Jurkat, Clone E6-1 (cell line): Measurements from ENCODE around the gene BICDL1. TPM values are rescaled to one million over a fixed set of nuclear protein-coding genes. Genes with fewer than 3 reads are reported as not detected.
A peak's percentile ranks its signal among the peaks of the same experiment; 100 is the strongest.
"Not testable (repeated sequence)": the region's sequence is repeated elsewhere in the genome, so short reads cannot be mapped to it uniquely, and the experiment has no call there.

Source experiments
- DNase-seq: peaks from one replicate; pipeline ENCODE4 v3.0.0-alpha.2; 2011; ENCODE audit warnings: low read depth, low spot score
- H3K4me3 ChIP-seq: 2 replicates; pipeline ENCODE4 v1.5.1; 2011; ENCODE audit warnings: mild to moderate bottlenecking, low read length, control low read depth, moderate library complexity
- polyA plus RNA-seq: library from polyadenylated mRNA; unstranded; fragments of >200 nt; gene quantifications from one replicate; pipeline ENCODE4 v1.2.1, GENCODE V29; 2012; ENCODE audit warnings: missing spikeins; ENCODE audit not compliant: insufficient read length, insufficient read depth

BICDL1 gene, protein sequence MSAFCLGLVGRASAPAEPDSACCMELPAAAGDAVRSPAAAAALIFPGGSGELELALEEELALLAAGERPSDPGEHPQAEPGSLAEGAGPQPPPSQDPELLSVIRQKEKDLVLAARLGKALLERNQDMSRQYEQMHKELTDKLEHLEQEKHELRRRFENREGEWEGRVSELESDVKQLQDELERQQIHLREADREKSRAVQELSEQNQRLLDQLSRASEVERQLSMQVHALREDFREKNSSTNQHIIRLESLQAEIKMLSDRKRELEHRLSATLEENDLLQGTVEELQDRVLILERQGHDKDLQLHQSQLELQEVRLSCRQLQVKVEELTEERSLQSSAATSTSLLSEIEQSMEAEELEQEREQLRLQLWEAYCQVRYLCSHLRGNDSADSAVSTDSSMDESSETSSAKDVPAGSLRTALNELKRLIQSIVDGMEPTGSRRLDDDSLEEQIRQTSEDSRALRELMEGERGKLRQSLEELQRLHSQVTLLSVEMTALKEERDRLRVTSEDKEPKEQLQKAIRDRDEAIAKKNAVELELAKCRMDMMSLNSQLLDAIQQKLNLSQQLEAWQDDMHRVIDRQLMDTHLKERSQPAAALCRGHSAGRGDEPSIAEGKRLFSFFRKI
- polyA plus RNA-seq: 25.3 TPM

DNA sequence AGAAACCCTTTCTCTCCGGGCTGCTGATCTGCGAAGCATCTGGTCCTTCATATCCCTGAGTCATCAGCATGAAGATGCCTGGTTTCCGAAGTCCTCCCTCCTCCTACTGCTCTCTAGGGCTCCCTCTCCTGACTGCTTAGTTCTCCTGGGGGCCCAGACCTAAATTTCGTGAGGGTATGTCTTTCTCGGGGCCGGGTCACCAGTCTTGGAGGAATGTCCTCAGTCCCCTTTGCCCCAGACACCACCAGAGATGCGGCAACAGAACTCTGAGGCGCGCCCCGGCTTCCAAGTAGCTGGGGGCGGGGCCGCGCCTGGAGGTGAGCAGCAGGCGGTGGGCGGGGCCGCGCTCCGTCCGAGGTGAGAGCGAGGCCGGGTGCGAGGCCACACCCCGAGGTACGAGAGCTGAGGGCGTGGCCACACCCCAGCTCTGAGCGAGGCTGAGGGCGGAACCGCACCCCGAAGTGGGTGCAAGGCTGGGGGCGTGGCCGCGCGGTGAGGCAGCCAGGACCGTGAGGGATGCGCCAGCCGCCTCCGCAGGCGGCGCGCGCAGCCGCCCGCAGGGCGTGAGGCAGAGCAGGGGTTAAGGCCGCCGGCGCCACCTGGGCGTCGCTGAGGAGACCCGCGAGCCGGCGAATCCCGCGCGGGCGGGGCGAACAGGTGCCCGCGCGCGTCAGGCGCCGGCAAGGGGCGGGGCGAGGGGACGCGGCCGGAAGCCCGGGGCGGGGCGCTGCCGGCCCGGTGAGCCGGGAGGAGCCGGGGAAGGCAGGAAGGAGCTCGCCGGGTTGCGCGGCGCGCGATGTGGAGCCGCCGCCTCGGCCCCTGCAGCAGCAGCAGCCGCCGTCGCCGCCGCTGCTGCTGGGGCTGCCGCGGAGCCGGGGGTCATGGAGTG lies at the start of gene BICDL1:
BICDL1 (plus strand) TSS at position 765 of the 889 bp plus-strand sequence. CDS start 633 bp downstream, outside the sequence.
- H3K4me3 ChIP-seq: peak within 1 kb of the TSS; percentile 58
- peak; percentile 87 for DNase-seq

DNA sequence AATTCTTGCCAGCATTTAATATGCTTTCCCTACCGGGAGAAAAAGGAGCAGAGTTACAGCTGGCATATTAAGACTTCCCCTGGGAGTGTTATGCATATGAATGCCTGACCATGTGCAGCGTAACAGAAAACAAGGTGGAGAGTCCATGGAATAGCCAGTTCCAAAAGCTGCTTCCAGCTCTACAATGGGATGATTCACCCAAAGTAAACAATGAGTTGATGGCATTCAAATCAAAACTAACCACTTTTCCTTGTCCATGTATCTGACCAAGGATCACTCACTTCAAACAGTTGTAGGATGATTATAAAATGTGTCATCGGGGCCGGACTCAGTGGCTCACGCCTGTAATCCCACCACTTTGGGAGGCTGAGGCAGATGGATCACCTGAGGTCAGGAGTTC lies 48.1 kb upstream of the BICDL1 start:
- no peak overlapping the region for H3K4me3 ChIP-seq
- DNase-seq: no peak

DNA sequence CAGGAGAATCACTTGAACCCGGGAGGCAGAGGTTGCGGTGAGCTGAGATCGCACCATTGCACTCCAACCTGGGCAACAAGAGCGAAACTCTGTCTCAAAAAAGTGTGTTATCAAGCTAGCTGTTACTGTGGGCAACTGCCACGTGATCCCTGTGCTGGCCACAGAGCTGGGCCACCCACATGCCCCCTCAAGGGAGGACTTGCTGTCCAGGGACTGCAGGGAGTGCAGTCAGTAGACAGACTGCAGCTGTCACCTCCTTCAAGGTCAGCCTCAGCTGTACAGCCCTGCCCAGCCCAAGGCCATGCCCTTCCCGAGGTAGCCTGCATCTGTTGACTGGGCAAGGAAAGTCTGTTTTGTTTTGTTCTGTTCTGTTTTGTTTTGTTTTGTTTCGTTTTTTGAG lies 46.6 kb upstream of the BICDL1 start:
- DNase-seq: no peak
- no peak overlapping the region for H3K4me3 ChIP-seq

DNA sequence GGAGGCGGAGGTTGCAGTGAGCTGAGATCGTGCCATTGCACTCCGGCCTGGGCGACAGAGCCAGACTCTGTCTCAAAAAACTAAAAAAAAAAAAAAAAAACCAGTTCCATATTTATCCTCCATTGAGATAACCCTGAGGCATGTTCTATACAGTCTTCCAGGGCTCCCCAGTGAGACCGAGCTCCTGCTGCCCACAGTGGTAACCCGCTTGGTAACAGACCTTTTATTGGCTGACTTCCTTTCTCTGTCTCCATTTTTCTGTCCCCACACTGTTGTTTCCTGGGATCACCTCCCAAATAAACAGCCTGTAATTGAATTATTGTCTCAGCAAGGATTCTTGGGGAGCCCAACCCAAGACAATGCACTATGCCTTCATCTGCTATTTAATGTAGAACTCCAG lies 42.8 kb upstream of the BICDL1 start:
- no peak for DNase-seq
- no peak overlapping the region for H3K4me3 ChIP-seq

DNA sequence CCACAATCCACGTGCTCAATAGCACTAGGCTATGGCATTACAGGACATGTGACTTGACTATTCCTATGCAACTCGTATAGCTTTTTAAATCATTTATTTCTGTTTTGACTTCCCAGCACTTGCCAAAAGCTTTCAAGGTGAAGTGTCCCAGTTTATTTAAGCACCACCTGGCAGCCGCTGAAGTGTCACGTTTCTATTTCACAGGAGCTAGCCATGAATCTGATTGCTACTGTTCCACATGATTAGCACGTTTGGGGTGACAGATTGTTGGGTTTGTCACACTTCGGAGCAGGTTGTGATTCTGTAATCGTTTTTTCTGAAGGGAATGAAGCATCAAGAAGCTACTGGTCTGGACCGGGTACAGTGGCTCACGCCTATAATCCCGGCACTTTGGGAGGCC lies 39.9 kb upstream of the BICDL1 start:
- no peak overlapping the region for H3K4me3 ChIP-seq
- no peak for DNase-seq

DNA sequence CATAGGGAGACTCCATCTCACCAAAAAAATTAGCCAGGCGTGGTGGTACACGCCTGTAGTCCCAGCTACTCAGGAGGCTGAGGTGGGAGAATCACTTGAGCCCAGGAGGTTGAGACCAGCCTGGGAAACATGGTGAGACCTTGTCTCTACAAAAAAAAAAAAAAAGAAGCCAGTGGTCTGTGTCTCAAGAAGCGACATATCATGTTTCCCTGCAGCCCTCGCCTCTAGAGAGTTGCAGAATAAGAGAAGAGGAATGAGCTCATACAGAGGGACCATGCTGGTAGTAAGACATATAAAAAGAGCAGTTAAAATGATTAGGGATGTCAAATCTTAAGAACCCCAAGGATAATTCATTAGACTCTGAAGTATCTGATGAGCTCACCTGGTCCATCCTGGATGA lies 39.4 kb upstream of the BICDL1 start:
- no peak for DNase-seq
- no peak overlapping the region for H3K4me3 ChIP-seq

DNA sequence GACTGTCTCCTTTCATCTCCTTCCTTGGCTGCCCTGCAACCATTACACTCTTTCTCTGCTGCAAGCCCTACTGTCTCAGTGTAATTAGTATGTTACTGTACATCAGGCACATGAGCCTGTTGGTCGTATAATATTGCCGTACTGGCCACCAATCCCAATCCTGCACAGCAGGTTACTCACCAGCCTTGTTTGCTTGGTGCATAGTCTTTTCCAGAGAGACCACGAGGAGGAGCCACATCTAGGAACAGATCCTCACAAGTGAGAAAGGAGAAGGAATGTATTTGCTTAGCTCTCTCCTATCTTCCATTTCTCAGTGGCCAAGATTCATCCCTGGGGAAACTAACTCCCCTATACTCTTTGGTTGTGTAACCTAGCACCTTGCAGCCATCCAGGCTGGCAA lies 33.0 kb upstream of the BICDL1 start:
- DNase-seq: no peak

DNA sequence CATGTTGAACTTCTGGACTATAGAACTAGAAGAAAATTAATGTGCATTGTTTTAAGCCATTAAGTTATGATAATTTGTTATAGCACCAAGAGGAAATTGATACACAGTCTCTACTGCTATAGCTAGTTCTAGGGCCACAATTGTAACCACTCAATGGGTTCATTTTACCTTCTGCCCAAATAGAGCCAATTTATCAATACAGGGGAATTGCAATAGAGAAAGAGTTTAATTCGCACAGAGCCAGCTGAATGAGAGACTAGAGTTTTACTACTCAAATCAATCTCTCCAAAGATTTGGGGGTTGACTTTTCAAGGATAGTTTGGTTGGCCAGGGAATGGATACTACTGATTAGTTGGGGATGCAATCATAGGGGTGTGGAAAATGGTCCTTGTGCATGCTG lies 31.9 kb upstream of the BICDL1 start:
- no peak overlapping the region for H3K4me3 ChIP-seq
- DNase-seq: no peak

More for the DNA sequence above, 33.0 kb upstream of the BICDL1 start:
- H3K4me3 ChIP-seq: no peak overlapping the region

DNA sequence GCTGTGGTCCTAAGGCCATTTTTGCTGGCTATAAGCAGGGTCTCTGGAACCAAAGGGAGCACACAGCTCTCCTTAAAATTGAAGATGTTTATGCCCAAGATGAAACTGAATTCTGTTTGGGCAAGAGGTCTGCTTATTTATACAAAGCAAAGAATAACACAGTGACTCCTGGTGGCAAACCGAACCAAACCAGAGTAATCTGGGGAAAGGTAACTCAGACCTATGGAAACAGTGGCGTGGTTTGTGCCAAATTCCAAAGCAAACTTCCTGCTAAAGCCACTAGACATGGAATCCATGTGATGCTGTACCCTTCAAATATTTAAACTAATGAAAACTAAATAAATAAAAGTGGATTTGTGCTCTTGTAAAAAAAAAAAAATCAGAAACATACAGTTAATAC lies 29.6 kb upstream of the BICDL1 start:
- no peak overlapping the region for H3K4me3 ChIP-seq
- DNase-seq: no peak

DNA sequence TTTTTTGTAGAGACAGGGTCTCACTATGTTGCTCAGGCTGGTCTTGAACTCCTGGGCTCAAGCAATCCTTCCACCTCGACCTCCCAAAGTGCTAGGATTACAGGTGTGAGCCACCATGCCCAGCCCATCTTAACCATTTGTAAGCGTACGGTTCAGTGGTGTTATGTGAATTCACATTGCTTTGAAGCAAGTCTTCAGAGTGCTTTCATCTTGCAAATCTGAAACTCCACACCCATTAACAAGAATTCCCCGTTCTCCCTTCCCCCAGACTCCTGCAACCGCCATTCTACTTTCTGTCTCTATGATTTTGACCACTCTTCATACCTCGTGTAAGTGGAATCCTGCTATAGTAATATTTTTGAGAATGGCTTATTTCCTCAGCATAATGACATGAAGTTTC lies 24.9 kb upstream of the BICDL1 start:
- no peak overlapping the region for H3K4me3 ChIP-seq
- DNase-seq: no peak

DNA sequence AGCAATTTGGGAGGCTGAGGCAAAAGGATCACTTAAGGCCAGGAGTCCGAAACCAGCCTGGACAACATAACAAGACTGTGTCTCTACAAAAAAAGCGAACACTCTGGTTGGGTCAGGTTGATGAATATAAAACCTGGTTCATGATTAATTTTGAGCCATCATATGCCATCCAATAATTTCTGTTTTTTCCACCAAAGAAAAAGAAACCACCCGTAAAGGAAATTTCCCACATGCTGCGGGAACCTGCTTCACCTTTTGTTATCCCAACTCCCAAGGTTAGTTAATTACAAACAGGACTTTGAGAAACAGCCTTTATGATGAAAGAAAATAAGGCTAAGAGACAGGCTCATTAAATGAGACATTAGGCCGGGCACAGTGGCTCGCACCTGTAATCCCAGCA lies 24.1 kb upstream of the BICDL1 start:
- no peak for DNase-seq
- no peak overlapping the region for H3K4me3 ChIP-seq

DNA sequence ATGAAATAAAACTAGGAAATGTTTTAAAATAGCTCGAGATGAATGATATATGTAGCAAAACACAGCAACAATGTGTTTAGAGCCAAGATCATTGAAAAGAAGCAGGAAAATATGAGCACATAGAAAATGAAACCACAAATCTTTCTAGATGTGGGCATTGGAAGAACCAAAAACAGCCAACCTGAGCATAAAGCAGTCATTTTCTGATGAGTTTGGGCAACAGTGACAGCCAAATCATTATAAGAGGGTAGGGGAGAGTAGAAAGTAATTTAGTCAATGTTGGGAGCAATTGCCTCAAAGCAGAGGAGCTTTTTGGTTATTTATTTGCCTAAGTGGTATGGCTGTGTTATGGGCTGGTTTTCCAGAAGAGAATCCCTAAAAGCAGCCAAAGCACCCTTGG lies 8.8 kb upstream of the BICDL1 start:
- no peak for DNase-seq
- no peak overlapping the region for H3K4me3 ChIP-seq

DNA sequence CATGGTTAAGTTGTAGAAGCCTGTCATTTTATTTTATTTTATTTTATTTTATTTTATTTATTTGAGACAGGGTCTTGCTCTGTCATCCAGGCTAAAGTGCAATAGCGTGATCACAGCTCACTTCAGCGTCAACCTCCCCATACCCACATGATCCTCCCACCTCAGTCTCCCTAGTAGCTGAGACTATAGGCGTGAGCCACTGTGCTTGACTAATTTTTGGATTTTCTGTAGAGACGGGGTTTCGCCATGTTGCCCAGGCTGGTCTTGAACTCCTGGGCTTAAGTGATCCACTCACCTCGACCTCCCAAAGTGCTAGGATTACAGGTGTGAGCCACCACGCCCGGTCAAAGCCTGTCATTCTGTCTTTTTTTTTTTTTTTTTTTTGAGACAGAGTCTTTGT lies 8.3 kb upstream of the BICDL1 start:
- not testable (repeated sequence) for DNase-seq, H3K4me3 ChIP-seq

DNA sequence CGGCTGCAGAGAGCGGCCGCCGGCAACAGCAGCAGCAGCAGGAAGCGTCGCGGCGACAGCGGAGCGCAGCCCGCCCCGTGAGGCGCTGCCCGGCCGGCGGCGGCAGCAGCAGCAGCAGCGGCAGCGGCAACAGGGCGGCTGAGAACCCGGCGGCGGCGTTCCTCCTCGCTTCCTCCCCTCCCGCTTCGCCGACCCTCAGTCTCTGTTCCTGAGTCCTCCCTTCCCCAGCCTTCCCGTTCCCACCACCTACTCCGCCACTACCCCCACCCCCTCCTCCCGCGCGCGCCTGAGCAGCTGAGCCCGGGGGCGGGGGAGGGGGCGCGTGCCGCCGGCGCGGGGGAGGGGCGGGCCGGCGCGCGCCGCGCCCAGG lies 310 bp downstream of the BICDL1 start:
- DNase-seq: no peak

DNA sequence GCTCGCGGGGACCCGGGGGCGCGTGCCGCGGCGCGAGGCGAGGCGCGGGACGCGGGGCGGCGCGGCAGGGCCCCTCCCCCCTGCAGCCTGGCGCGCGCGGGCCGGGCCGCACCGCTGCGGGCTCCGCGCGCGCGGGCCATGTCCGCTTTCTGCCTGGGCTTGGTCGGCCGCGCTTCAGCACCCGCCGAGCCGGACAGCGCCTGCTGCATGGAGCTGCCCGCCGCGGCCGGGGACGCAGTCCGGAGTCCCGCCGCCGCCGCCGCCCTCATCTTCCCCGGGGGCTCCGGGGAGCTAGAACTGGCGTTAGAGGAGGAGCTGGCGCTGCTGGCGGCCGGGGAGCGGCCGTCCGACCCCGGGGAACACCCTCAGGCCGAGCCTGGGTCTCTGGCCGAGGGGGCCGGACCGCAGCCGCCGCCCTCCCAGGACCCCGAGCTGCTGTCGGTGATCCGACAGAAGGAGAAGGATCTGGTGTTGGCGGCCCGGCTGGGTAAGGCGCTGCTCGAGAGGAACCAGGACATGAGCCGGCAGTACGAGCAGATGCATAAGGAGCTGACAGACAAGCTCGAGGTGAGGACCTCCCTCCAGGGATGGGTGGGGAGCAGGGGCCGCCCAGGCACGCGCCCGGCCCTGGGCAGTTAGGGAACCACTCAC lies 820 bp downstream of the BICDL1 start:
- DNase-seq: no peak
- H3K4me3 ChIP-seq: peak overlapping the region; percentile 37

More for the DNA sequence above, 310 bp downstream of the BICDL1 start:
- peak overlapping the region; percentile 58 for H3K4me3 ChIP-seq

DNA sequence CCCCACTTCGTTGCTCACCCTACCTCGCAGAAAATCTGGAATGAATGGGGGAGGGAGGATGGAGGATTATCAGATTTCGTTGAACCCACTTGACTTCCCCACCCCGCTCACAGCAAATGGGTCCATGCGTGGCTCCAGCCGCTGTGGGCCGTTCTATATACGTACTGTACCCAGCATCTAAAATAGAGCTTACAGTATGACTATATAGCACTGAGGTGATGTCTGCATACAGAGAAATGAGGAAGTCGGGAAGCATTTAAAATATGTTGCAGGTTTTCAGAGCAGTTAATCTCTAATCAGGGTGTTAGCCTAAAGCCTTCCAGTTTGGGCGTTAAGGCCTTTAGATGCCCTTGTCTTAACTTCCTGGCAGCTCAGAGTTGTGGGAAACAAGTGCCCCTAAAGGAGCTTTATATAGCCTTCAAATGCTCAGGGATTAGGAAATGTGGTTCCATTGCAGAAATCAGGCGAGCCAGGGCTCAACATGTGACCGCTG lies 1.4 kb downstream of the BICDL1 start:
- no peak for DNase-seq
- peak overlapping the region; percentile 37 for H3K4me3 ChIP-seq

DNA sequence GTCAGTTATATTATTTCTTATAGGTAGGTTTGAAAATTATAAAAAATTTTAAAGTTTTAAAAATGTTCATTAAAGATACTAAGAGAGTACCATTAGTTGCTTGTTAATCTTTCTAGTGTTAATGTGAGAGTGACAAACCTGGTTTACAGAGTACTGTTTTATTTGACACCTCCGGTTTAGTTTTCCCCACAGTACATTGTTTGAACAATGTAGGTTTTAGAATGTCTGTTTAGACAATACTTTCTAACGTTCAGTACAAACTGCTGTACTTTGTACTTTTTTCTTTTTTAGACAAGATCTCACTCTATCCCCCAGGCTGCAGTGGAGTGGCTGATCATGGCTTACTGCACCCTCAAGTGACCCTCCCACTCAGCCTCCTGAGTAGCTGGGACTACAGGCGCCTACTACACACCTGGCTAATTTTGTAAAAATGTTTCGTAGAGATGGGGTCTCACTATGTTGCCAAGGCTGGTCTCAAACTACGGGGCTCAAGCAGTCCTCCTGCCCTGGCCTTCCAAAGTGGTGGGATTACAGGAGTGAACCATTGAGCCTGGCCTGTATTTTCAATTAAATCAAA lies 3.2 kb downstream of the BICDL1 start:
- no peak overlapping the region for H3K4me3 ChIP-seq
- no peak for DNase-seq

DNA sequence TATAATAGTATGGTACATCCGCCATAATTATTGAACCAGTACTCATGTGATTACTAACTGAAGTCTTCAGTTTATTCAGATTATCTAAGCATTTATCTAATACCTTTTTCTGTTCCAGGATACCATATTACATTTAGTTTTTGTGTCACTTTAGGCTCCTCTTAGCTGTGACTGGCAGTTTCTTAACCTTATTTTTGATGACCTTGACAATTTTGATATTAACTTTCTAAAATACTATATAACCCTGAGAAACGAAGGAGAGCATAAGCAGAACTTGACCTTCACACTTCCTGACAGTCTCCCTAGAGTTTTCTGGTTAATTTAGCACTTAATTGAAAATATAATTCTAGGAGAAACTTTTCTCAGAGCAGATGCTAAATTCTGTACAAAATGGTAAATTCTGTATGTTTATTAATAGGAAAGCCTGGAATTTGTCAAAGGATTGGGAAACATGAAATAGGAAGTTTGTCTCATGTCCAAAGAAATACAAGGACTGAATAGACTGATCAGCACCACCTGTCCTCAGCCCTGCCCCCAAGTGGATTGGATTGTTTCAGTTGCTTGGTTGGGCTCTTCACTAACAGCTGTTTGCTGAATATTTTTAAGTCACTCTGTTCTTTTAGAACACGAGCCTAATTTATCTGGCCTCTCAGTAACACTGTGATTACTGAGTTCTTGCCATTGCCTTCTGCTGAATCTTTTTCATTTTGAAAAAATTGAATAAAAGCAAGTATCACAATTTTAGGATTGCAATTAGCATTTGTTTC lies 6.0 kb downstream of the BICDL1 start:
- DNase-seq: no peak
- no peak overlapping the region for H3K4me3 ChIP-seq
